ENCODE data around the gene MX2.

DNA sequence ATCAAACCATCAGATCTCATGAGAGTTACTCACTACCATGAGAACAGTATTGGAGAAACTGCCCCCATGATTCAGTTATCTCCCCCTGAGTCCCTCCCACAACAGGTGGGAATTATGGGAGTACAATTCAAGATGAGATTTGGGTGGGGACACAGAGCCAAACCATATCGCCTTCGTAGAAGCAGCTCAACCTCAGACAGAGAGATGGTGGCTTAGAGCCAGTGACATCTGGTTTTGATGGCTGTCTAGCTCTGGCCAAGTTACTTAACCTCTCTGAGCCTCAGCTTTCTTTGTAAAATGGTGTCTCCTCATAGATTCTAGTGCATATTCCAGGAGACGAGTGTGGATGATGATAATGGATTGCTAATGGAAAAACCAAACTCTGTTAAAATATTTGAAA lies 91.4 kb downstream of the MX2 start:
- TF ChIP-seq, protein P1, sequence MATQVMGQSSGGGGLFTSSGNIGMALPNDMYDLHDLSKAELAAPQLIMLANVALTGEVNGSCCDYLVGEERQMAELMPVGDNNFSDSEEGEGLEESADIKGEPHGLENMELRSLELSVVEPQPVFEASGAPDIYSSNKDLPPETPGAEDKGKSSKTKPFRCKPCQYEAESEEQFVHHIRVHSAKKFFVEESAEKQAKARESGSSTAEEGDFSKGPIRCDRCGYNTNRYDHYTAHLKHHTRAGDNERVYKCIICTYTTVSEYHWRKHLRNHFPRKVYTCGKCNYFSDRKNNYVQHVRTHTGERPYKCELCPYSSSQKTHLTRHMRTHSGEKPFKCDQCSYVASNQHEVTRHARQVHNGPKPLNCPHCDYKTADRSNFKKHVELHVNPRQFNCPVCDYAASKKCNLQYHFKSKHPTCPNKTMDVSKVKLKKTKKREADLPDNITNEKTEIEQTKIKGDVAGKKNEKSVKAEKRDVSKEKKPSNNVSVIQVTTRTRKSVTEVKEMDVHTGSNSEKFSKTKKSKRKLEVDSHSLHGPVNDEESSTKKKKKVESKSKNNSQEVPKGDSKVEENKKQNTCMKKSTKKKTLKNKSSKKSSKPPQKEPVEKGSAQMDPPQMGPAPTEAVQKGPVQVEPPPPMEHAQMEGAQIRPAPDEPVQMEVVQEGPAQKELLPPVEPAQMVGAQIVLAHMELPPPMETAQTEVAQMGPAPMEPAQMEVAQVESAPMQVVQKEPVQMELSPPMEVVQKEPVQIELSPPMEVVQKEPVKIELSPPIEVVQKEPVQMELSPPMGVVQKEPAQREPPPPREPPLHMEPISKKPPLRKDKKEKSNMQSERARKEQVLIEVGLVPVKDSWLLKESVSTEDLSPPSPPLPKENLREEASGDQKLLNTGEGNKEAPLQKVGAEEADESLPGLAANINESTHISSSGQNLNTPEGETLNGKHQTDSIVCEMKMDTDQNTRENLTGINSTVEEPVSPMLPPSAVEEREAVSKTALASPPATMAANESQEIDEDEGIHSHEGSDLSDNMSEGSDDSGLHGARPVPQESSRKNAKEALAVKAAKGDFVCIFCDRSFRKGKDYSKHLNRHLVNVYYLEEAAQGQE (IDR thresholded peaks at IDR 0.05), result no peak
- TF ChIP-seq, protein P2, sequence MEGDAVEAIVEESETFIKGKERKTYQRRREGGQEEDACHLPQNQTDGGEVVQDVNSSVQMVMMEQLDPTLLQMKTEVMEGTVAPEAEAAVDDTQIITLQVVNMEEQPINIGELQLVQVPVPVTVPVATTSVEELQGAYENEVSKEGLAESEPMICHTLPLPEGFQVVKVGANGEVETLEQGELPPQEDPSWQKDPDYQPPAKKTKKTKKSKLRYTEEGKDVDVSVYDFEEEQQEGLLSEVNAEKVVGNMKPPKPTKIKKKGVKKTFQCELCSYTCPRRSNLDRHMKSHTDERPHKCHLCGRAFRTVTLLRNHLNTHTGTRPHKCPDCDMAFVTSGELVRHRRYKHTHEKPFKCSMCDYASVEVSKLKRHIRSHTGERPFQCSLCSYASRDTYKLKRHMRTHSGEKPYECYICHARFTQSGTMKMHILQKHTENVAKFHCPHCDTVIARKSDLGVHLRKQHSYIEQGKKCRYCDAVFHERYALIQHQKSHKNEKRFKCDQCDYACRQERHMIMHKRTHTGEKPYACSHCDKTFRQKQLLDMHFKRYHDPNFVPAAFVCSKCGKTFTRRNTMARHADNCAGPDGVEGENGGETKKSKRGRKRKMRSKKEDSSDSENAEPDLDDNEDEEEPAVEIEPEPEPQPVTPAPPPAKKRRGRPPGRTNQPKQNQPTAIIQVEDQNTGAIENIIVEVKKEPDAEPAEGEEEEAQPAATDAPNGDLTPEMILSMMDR (IDR thresholded peaks at IDR 0.05; ENCODE audit: low read depth, low read length, missing input control), result no peak
- TF ChIP-seq, protein P3, sequence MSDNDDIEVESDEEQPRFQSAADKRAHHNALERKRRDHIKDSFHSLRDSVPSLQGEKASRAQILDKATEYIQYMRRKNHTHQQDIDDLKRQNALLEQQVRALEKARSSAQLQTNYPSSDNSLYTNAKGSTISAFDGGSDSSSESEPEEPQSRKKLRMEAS (IDR thresholded peaks at IDR 0.05), result no peak
- TF ChIP-seq FOXA1 (IDR thresholded peaks at IDR 0.05) (no peak), RAD21 (IDR thresholded peaks at IDR 0.05) (no peak), RXRA (IDR thresholded peaks at IDR 0.05) (no peak), TAF1 (conservative IDR thresholded peaks at IDR 0.05) (no peak), EGR1 (IDR thresholded peaks at IDR 0.05; ENCODE audit: low read depth in 2 of 2) (no peak), SP1 (IDR thresholded peaks at IDR 0.05) (no peak), JUND (IDR thresholded peaks at IDR 0.05) (no peak)
- TF ChIP-seq, protein P4, sequence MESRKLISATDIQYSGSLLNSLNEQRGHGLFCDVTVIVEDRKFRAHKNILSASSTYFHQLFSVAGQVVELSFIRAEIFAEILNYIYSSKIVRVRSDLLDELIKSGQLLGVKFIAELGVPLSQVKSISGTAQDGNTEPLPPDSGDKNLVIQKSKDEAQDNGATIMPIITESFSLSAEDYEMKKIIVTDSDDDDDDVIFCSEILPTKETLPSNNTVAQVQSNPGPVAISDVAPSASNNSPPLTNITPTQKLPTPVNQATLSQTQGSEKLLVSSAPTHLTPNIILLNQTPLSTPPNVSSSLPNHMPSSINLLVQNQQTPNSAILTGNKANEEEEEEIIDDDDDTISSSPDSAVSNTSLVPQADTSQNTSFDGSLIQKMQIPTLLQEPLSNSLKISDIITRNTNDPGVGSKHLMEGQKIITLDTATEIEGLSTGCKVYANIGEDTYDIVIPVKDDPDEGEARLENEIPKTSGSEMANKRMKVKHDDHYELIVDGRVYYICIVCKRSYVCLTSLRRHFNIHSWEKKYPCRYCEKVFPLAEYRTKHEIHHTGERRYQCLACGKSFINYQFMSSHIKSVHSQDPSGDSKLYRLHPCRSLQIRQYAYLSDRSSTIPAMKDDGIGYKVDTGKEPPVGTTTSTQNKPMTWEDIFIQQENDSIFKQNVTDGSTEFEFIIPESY (IDR thresholded peaks at IDR 0.05), result no peak
- TF ChIP-seq, protein P5, sequence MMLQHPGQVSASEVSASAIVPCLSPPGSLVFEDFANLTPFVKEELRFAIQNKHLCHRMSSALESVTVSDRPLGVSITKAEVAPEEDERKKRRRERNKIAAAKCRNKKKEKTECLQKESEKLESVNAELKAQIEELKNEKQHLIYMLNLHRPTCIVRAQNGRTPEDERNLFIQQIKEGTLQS (IDR thresholded peaks at IDR 0.05), result no peak
